Measurements from ENCODE around the gene CACNA2D2.

The CACNA2D2 gene

GRCh38 chr3:50428007-50428633 lies 75.3 kb downstream of the CACNA2D2 start:
- no peak for DNase-seq (ENCODE audit: low spot score)

DNA sequence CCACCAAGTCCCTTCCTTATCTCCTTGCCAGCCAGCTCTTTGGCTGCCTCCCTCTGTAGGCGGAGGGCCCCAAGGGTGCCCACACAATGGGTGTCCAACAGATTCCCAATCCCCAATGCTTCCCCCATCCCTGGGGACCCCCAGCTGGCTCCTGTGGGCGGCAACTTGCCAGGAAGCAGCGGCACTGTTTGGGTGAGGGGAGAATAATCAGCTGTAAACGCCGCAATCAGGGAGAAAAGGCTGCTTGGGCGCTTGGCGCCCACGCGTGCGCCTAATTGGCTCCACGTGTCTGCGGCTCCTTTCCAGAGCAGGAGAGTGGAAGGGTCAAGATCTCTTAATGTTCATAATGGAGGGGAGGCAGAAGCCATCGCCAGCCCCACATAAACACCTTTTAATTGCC lies 76.2 kb downstream of the CACNA2D2 start:
- no peak for DNase-seq (ENCODE audit: low spot score)

GRCh38 chr3:50425911-50426310 lies 77.5 kb downstream of the CACNA2D2 start:
- no peak for DNase-seq (ENCODE audit: low spot score)

DNA sequence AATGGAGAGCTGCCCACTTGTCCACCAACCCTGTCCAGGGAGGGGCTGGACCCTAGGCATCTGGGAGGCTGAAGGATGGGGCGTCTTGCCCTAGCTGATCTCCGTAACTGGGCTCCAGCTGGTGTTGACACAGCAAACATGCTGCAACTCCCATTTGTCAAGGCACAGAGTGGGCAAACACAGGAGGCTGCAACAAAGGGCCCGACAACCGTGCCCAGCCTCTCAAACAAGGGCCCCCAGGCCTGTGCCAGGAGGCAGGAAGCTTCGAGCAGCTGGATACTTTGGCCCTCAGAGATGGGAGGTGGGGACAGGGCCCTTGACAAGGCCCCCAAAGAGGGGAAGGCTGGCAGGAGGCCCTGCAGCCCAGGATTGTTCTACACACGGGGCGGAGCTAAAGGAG lies 79.9 kb downstream of the CACNA2D2 start:
- DNase-seq (ENCODE audit: low spot score), result no peak

- DNase-seq (ENCODE audit: low spot score), result no peak
Measured at GRCh38 chr3:50422153-50422552, 81.3 kb downstream of the CACNA2D2 start.

DNA sequence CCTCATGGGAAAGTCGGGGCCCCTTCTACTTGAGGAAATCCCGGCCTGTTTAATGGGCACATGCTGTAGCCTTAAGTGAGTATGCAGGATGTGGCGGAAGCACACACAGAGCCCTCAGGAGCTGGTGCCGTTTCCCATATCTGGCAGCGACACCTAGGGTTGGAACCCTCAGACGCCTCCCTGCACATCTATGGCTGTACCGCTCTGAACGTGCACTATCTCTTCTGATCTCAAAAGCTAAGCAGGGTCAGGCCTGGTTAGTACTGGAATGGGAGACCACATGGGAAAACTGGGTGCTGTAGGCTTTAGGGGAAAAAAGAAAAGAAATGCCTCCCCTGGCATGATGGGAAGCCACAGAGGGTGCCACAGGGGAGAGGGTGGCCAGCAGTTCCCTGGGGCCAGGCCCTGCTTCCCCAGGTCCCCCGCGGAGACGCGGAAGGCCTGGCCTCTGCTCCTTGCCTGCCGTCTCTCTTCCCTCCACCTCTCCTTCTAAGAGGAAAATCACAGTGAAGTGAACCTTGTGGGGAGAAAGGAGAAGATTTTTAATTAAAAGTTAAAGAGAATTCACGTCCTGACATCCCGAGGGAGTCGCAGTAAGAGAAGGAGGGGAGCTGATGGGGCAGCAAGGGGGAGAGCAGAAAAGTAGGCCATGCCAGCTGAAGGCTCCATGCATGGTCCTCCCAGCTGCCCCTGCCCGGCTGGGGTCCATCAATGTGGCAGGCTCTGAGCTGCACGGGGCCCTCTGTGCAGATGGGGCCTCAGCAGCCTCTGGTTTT lies 83.7 kb downstream of the CACNA2D2 start:
- DNase-seq (ENCODE audit: low spot score), result no peak

DNA sequence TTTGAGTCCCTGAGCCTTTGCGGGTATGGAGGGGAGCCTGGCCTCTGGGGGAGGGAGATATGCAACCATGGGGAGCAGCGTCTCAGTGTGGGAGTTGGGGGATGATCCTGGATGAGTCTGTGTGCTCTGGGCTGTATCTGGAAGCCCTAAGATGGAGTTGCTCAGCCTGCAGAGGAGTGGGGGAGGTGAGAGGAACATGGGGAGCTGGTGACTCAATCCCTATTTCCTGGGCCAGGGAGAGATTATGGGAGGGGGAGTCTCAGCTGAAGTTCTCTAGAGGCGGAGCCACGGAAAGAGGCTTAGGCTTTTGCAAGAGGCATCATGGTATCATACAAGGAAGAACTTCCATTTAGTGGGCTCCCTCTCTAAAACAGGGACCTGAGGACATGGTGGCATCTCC lies 84.6 kb downstream of the CACNA2D2 start:
- DNase-seq (ENCODE audit: low spot score), result peak; percentile 40

DNA sequence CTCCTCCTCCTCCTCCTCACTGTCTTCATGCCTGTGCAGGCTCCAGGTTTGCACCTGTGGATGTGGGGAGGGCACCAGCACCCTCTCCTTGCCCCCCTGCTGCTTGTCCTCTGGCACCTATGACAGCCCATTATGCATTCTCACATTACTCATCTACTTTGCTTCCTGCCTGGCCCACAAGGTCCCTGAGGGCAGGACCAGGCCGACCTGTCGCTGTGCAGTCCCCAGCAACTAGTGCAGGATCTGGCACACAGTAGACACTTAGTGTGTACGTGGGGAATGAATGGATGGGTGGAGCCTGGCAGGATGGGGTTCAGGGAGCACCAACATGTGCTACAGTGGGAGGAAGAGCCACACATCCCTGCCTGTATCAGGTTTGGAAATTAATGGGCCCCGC lies 85.8 kb downstream of the CACNA2D2 start:
- no peak for DNase-seq (ENCODE audit: low spot score)

GRCh38 chr3:50416736-50417636 lies 86.4 kb downstream of the CACNA2D2 start:
- no peak for DNase-seq (ENCODE audit: low spot score)

GRCh38 chr3:50415816-50416215 lies 87.6 kb downstream of the CACNA2D2 start:
- DNase-seq (ENCODE audit: low spot score), result no peak

DNA sequence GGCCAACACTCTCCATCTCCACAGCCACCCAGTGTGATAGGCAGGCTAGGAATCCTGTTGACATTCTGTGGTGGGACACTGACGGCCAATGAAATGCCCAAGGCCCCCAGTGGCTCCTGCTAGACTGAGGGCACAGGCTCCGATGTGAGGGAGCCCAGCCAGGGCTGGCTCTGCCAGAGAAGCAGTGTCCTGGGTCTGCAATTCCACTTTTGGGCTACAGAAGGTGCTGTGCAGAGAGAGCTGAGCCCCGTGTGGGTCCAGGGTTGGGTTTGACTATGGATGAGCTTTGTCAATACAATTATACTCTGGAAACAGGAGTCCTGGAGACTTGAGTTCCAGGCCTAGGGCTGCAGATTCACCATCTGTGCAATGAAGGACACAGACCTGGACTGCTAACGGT lies 88.4 kb downstream of the CACNA2D2 start:
- DNase-seq (ENCODE audit: low spot score), result no peak

- no peak for DNase-seq (ENCODE audit: low spot score)
Measured at GRCh38 chr3:50414616-50415015, 88.8 kb downstream of the CACNA2D2 start.

- DNase-seq (ENCODE audit: low spot score), result no peak
Measured at GRCh38 chr3:50412231-50412754, 91.1 kb downstream of the CACNA2D2 start.

DNA sequence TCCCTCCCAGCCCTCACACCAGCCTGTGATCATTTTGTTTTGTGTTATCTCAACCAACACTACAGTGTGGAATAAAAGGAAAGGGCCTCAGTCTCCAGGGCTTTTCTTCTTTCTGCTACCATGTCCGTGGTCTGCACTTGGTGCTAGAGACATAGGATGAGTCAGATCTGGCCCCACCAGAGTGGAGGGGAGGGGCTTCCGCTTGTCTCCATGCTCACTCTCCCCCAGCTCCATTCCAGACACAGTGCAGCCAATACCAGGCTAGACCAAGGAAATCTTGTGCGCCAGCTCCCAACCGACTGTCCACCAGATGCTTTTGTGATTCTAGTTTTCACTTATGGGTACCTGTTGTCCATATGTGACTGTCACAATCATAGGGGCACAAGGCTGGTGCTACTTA lies 92.2 kb downstream of the CACNA2D2 start:
- no peak for DNase-seq (ENCODE audit: low spot score)

DNA sequence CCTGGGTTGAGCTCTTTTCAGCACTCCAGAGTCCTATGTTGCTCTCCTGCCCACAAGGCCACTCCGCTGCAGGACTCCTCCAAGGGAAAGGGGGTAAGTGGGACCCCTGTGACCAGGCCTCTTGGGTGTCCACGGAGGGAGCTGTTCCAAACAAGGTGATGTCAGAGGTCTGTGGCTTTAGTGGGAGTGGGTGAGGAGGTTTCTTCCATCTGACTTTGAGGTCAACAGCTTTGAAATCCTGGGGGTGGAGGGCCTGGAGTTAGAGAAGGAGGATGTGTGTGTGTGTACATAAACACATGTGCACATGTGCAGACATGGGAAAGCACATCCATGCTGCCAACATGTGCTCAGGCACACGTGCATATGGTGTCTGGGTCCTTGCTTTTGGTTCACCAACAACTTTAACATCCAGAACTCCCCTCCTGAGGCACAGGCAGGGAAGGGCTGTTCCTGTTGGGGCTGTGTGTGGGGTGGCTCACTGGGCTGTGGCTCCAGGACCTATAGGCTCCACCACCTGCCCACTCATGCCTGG lies 92.8 kb downstream of the CACNA2D2 start:
- no peak for DNase-seq (ENCODE audit: low spot score)

- no peak for DNase-seq (ENCODE audit: low spot score)
Measured at GRCh38 chr3:50410185-50410584, 93.2 kb downstream of the CACNA2D2 start.

- no peak for DNase-seq (ENCODE audit: low spot score)
Measured at GRCh38 chr3:50408443-50408944, 94.9 kb downstream of the CACNA2D2 start.

- no peak for DNase-seq (ENCODE audit: low spot score)
Measured at GRCh38 chr3:50406487-50406886, 96.9 kb downstream of the CACNA2D2 start.

DNA sequence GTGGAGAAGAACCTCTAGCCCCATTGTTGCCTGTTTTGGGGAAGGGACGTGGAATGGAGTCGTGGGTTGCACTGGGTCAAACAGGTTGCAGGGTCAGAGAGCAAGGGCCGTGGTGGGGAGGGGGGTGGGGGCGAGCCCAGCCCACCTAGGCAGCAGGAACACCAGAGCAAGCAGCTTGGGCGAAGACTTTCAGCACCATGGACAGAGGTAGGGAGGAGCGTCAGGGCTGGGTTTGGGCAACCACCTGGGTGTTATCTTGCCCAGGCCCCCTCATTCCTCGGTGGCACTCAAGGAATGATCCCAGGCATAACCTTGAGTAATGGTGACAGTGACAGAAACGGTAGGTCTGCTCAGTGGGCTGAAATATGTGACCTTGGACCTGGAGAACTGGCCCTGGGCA lies 98.2 kb downstream of the CACNA2D2 start:
- DNase-seq (ENCODE audit: low spot score), result no peak

GRCh38 chr3:50401978-50402595 lies 101.3 kb downstream of the CACNA2D2 start:
- no peak for DNase-seq (ENCODE audit: low spot score)

GRCh38 chr3:50396502-50396901 lies 106.9 kb downstream of the CACNA2D2 start:
- DNase-seq (ENCODE audit: low spot score), result no peak

Data from hepatic stellate cell (primary cell).